Uterus (tissue), 2 donors: ENCODE results near the gene ADGRF5.

Source experiments
- CTCF ChIP-seq, 4 experiments: fragments of 200-600 bp in 2 of 4; fragments of 450-650 bp in 2 of 4; sonication (generic) in 2 of 4; IDR thresholded peaks; one replicate each; pipeline ENCODE4 v1.5.1; 2016 to 2019; ENCODE audit warnings: antibody characterized with exemption in 4 of 4, mild to moderate bottlenecking in 2 of 4, moderate library complexity in 1 of 4
- POLR2A ChIP-seq, 2 donors: fragments of 450-650 bp; IDR thresholded peaks; one replicate each; pipeline ENCODE4 v1.6.1; 2016; ENCODE audit warnings: antibody characterized with exemption in 2 of 2, mild to moderate bottlenecking in 1 of 2, moderate library complexity in 1 of 2

GRCh38 chr6:46963626-46964025 is 41.9 kb upstream of the ADGRF5 start:
- TF ChIP-seq CTCF (IDR thresholded peaks at IDR 0.05) (no peak), POLR2A (IDR thresholded peaks at IDR 0.05) (no peak)
